SU-DHL-6 (cell line): ENCODE results near the gene USP21.

ENCODE experiments used
- CTCF ChIP-seq: fragments of 200-600 bp; sonication (generic); IDR thresholded peaks from one replicate; pipeline ENCODE4 v1.5.1; 2017; ENCODE audit warnings: antibody characterized with exemption, mild to moderate bottlenecking, low read length, moderate library complexity; ENCODE audit not compliant: insufficient read depth, poor library complexity, severe bottlenecking
- EZH2phosphoT487 ChIP-seq: fragments of 200-600 bp; sonication (generic), shearing (Covaris generic); conservative IDR thresholded peaks from 2 replicates; pipeline ENCODE4 v1.6.1; 2018; ENCODE audit warnings: mild to moderate bottlenecking, antibody characterized with exemption, low read length, moderate library complexity, mixed read lengths

- no peak for TF ChIP-seq CTCF
- no peak for TF ChIP-seq EZH2phosphoT487
These were observed 37.5 kb upstream of the USP21 start for GRCh38 chr1:161121834-161122233.
